ENCODE measurements around the gene ZNF764.

GRCh38 chr16:30546115-30546514 is 12.1 kb downstream of the ZNF764 start:
- TF ChIP-seq ZNF274 (IDR thresholded peaks at IDR 0.05; ENCODE audit: low read depth, low read length) = no peak
- TF ChIP-seq SUZ12 (IDR thresholded peaks at IDR 0.05; ENCODE audit: extremely low read depth, insufficient read depth, insufficient read length) = no peak
- no peak for TF ChIP-seq YY1 (IDR thresholded peaks at IDR 0.05; ENCODE audit: insufficient read depth, insufficient read length)
